Measurements from ENCODE around the gene OR56A5. TPM values are rescaled to one million over a fixed set of nuclear protein-coding genes. Genes with fewer than 3 reads are reported as not detected.

The OR56A5 gene
- total RNA-seq, 1 experiment from 2014 or later = not detected

GRCh38 chr11:5941951-5942350 lies 26.3 kb downstream of the OR56A5 start, which contains the start of gene OR56A3:
Gene OR56A3 (plus strand): TSS chr11:5942251. CDS start chr11:5947347, 5,096 bp downstream.
- Mint-ChIP-seq H3K27me3 (ENCODE audit: unreplicated experiment) (no peaks in the 10 kb centered on the region), H3K9me3 (ENCODE audit: low read depth, unreplicated experiment) (peaks cover 7% of the 10 kb centered on the region), H3K36me3 (ENCODE audit: insufficient read depth, unreplicated experiment) (no peaks in the 10 kb centered on the region), H3K27ac (ENCODE audit: unreplicated experiment) (no peak within 1 kb of the TSS), H3K4me3 (ENCODE audit: low read depth, unreplicated experiment) (no peak within 1 kb of the TSS), H3K4me1 (ENCODE audit: low read depth, unreplicated experiment) (no peaks in the 10 kb centered on the region)
- TF ChIP-seq, protein P1, sequence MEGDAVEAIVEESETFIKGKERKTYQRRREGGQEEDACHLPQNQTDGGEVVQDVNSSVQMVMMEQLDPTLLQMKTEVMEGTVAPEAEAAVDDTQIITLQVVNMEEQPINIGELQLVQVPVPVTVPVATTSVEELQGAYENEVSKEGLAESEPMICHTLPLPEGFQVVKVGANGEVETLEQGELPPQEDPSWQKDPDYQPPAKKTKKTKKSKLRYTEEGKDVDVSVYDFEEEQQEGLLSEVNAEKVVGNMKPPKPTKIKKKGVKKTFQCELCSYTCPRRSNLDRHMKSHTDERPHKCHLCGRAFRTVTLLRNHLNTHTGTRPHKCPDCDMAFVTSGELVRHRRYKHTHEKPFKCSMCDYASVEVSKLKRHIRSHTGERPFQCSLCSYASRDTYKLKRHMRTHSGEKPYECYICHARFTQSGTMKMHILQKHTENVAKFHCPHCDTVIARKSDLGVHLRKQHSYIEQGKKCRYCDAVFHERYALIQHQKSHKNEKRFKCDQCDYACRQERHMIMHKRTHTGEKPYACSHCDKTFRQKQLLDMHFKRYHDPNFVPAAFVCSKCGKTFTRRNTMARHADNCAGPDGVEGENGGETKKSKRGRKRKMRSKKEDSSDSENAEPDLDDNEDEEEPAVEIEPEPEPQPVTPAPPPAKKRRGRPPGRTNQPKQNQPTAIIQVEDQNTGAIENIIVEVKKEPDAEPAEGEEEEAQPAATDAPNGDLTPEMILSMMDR (IDR thresholded peaks at IDR 0.05; ENCODE audit: unreplicated experiment) = no peak
- DNase-seq = no peak
- intact Hi-C loops (cut with micrococcal nuclease; ENCODE audit: unreplicated experiment) = no loop called here
- CTCF ChIA-PET = no interaction called here
- BruUV-seq (replicated peaks) = no TSS peak

GRCh38 chr11:5940748-5941147 lies 27.5 kb downstream of the OR56A5 start:
- intact Hi-C loops (cut with micrococcal nuclease; ENCODE audit: unreplicated experiment) = no loop called here
- DNase-seq = no peak
- H3K4me3 Mint-ChIP-seq (ENCODE audit: low read depth, unreplicated experiment) = no peak overlapping the region
- no peak overlapping the region for H3K27ac Mint-ChIP-seq (ENCODE audit: unreplicated experiment)
- CTCF ChIA-PET = no interaction called here
- TF ChIP-seq, protein P1 (IDR thresholded peaks at IDR 0.05; ENCODE audit: unreplicated experiment) = no peak
- BruUV-seq (replicated peaks) = no TSS peak
- H3K9me3 Mint-ChIP-seq (ENCODE audit: low read depth, unreplicated experiment) = peaks cover 9% of the 10 kb centered on the region
- H3K27me3 Mint-ChIP-seq (ENCODE audit: unreplicated experiment) = no peaks in the 10 kb centered on the region
- H3K4me1 Mint-ChIP-seq (ENCODE audit: low read depth, unreplicated experiment) = no peaks in the 10 kb centered on the region
- no peaks in the 10 kb centered on the region for H3K36me3 Mint-ChIP-seq (ENCODE audit: insufficient read depth, unreplicated experiment)

GRCh38 chr11:5938603-5938965 lies 29.7 kb downstream of the OR56A5 start:
- no peak for DNase-seq
- Mint-ChIP-seq H3K9me3 (ENCODE audit: low read depth, unreplicated experiment) (peaks cover 9% of the 10 kb centered on the region), H3K36me3 (ENCODE audit: insufficient read depth, unreplicated experiment) (no peaks in the 10 kb centered on the region), H3K4me3 (ENCODE audit: low read depth, unreplicated experiment) (no peak overlapping the region), H3K4me1 (ENCODE audit: low read depth, unreplicated experiment) (no peaks in the 10 kb centered on the region), H3K27me3 (ENCODE audit: unreplicated experiment) (no peaks in the 10 kb centered on the region), H3K27ac (ENCODE audit: unreplicated experiment) (no peak overlapping the region)
- BruUV-seq (replicated peaks) = no TSS peak
- TF ChIP-seq, protein P1 (IDR thresholded peaks at IDR 0.05; ENCODE audit: unreplicated experiment) = no peak
- intact Hi-C loops (cut with micrococcal nuclease; ENCODE audit: unreplicated experiment) = no loop called here
- CTCF ChIA-PET = no interaction called here

DNA sequence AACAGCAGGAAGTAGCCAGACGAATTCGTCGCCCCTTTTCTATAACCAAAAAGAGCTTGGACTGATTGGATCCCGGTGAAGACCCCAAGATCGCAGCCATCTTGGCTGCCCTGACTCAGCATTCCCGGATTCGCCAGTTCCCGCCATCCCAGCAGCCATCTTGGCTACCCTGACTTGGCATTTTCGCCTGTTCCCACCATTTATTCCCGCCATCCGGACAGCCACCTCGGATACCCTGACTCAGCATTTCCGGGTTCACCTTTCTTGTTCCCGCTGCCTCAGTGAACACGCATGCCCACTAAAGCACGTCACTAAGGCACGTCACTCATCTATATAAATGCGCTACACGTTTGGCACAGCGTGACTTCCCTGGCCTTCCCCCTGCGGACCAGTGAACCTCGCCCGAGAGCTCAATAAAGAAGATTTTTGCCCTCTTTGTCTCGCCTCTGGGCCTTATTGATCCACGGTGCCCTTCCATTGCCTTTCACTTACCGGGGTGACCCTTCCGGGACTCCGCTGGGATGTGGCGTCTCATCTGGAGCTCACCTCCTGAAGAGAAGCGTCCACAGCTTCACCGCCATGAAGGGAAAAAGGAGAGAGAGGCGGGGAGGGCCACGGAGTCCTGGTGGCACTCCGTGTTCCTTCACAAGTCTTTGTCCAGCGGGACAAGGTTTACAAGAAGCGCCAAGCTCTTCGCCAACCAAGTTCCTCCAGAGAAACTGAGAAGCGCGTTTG lies 30.3 kb downstream of the OR56A5 start:
- no TSS peak for BruUV-seq (replicated peaks)
- H3K9me3 Mint-ChIP-seq (ENCODE audit: low read depth, unreplicated experiment) = peaks cover 13% of the 10 kb centered on the region
- TF ChIP-seq, protein P1 (IDR thresholded peaks at IDR 0.05; ENCODE audit: unreplicated experiment) = no peak
- no peaks in the 10 kb centered on the region for H3K36me3 Mint-ChIP-seq (ENCODE audit: insufficient read depth, unreplicated experiment)
- DNase-seq = no peak
- CTCF ChIA-PET = no interaction called here
- no peaks in the 10 kb centered on the region for H3K4me1 Mint-ChIP-seq (ENCODE audit: low read depth, unreplicated experiment)
- no peak overlapping the region for H3K4me3 Mint-ChIP-seq (ENCODE audit: low read depth, unreplicated experiment)
- H3K27ac Mint-ChIP-seq (ENCODE audit: unreplicated experiment) = no peak overlapping the region
- no peaks in the 10 kb centered on the region for H3K27me3 Mint-ChIP-seq (ENCODE audit: unreplicated experiment)
- intact Hi-C loops (cut with micrococcal nuclease; ENCODE audit: unreplicated experiment) = no loop called here
